Parathyroid adenoma (tissue), 2 donors: ENCODE measurements around the gene EPHA5.
"Not testable (repeated sequence)": the region's sequence is repeated elsewhere in the genome, so short reads cannot be mapped to it uniquely, and the experiment has no call there.

Experiments used
- H2AFZ ChIP-seq: fragments of 300-600 bp; sonication (generic); one replicate; pipeline ENCODE4 v1.7.0; 2017; ENCODE audit warnings: antibody characterized with exemption, mild to moderate bottlenecking
- H3K27ac ChIP-seq: fragments of 300-600 bp; sonication (generic); one replicate; pipeline ENCODE4 v1.7.0; 2017
- H3K27me3 ChIP-seq: fragments of 300-600 bp; sonication (generic); one replicate; pipeline ENCODE4 v1.7.0; 2017; ENCODE audit warnings: low read length; ENCODE audit not compliant: control insufficient read depth, insufficient read depth
- H3K36me3 ChIP-seq: fragments of 300-600 bp; sonication (generic); one replicate; pipeline ENCODE4 v1.7.0; 2017; ENCODE audit warnings: low read length; ENCODE audit not compliant: control insufficient read depth, insufficient read depth
- H3K4me1 ChIP-seq: fragments of 300-600 bp; sonication (generic); one replicate; pipeline ENCODE4 v1.7.0; 2017; ENCODE audit warnings: control low read depth
- H3K4me2 ChIP-seq: fragments of 300-600 bp; sonication (generic); one replicate; pipeline ENCODE4 v1.7.0; 2017; ENCODE audit warnings: low read length
- H3K4me3 ChIP-seq: fragments of 300-600 bp; sonication (generic); one replicate; pipeline ENCODE4 v1.7.0; 2017; ENCODE audit warnings: low read depth, low read length
- H3K79me2 ChIP-seq: fragments of 300-600 bp; sonication (generic); one replicate; pipeline ENCODE4 v1.7.0; 2017; ENCODE audit warnings: control low read depth
- H3K9ac ChIP-seq: fragments of 300-600 bp; sonication (generic); one replicate; pipeline ENCODE4 v1.7.0; 2017; ENCODE audit warnings: mild to moderate bottlenecking
- H3K9me3 ChIP-seq: fragments of 300-600 bp; sonication (generic); one replicate; pipeline ENCODE4 v1.7.0; 2017; ENCODE audit warnings: low read length; ENCODE audit not compliant: control insufficient read depth
- TF ChIP-seq, protein P1 (sequence below): fragments of 300-600 bp; sonication (generic); IDR thresholded peaks from one replicate; pipeline ENCODE4 v1.7.0; 2017; ENCODE audit warnings: antibody characterized with exemption, mild to moderate bottlenecking
- donor health status: primary hyperparathyroidism.

The EPHA5 gene

DNA sequence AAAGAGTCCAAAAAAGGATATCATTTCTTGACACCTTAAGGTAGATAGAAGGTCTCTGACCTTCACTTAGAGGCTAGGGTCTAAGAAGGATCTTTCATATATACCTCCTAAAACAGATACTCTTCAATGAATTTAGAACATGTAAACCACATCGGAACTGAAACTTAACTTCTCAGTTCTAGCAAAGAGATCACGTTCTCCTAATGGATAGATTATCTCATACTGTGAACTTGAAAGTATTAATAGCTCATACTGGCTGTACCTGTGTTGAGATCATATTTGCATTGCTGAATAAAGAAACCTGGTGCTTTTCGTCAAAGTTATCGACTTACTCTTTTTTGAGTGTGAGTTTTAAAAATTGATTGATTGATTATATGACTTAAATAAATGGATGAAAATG is 353.8 kb downstream of the EPHA5 start:
- Histone ChIP-seq H3K4me3 (no peak overlapping the region), H3K27me3 (no peaks in the 10 kb centered on the region), H3K79me2 (no peaks in the 10 kb centered on the region), H3K9me3 (no peaks in the 10 kb centered on the region), H3K4me2 (no peak overlapping the region), H2AFZ (no peak overlapping the region), H3K27ac (no peak overlapping the region), H3K36me3 (no peaks in the 10 kb centered on the region), H3K9ac (no peak overlapping the region), H3K4me1 (no peaks in the 10 kb centered on the region)
- TF ChIP-seq, protein P1, sequence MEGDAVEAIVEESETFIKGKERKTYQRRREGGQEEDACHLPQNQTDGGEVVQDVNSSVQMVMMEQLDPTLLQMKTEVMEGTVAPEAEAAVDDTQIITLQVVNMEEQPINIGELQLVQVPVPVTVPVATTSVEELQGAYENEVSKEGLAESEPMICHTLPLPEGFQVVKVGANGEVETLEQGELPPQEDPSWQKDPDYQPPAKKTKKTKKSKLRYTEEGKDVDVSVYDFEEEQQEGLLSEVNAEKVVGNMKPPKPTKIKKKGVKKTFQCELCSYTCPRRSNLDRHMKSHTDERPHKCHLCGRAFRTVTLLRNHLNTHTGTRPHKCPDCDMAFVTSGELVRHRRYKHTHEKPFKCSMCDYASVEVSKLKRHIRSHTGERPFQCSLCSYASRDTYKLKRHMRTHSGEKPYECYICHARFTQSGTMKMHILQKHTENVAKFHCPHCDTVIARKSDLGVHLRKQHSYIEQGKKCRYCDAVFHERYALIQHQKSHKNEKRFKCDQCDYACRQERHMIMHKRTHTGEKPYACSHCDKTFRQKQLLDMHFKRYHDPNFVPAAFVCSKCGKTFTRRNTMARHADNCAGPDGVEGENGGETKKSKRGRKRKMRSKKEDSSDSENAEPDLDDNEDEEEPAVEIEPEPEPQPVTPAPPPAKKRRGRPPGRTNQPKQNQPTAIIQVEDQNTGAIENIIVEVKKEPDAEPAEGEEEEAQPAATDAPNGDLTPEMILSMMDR: no peak

DNA sequence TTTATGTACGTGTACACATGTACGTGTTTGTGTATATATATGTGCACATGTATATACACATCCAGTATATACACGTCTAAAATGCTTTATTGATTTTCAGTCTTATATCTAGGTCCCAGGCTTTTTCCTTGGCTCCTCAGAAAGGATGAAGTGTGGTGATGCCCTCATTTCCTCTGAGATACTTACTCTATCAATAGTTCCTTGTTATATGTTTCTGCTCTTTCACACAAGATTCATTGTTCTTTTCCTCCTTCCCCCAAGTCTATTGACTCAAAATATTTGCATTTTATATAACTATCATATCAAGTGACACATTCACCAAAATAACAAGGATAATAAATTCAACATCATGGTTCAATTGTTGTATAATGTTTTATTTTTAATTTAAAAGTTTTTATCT is 359.2 kb downstream of the EPHA5 start:
- Histone ChIP-seq H3K27ac (no peak overlapping the region), H3K27me3 (no peaks in the 10 kb centered on the region), H3K9me3 (no peaks in the 10 kb centered on the region), H2AFZ (no peak overlapping the region), H3K9ac (no peak overlapping the region), H3K4me1 (no peaks in the 10 kb centered on the region), H3K79me2 (no peaks in the 10 kb centered on the region), H3K4me3 (no peak overlapping the region), H3K36me3 (no peaks in the 10 kb centered on the region), H3K4me2 (no peak overlapping the region)
- TF ChIP-seq, protein P1: no peak

- Histone ChIP-seq H3K9ac (no peak overlapping the region), H3K4me1 (no peaks in the 10 kb centered on the region), H3K9me3 (no peaks in the 10 kb centered on the region), H3K4me2 (no peak overlapping the region), H2AFZ (no peak overlapping the region), H3K4me3 (no peak overlapping the region), H3K36me3 (no peaks in the 10 kb centered on the region), H3K27me3 (no peaks in the 10 kb centered on the region), H3K27ac (no peak overlapping the region), H3K79me2 (no peaks in the 10 kb centered on the region)
- TF ChIP-seq, protein P1: no peak
Measured at GRCh38 chr4:65310586-65310985, 359.7 kb downstream of the EPHA5 start.

- H3K79me2 ChIP-seq, H3K36me3 ChIP-seq, H3K4me2 ChIP-seq: not testable (repeated sequence)
Measured at GRCh38 chr4:65308626-65309025, 361.7 kb downstream of the EPHA5 start.

DNA sequence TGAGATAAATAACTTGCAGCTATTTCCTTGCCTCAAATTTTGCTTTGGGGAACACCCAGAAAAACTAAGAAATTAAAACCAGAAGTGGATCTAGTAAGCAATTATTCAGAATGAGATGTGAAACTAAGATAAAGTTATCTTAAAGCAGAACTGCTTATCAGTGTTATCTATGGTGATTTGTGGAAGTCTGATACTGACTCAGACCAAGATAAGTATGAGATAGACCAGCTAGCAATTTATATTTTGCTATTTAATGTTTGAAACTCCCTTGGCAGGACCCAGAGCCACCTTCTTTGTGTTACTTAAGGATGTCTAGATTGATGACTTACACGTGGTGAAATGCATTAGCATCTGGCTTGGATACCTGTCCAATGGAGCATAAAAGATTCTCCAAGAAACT is 368.1 kb downstream of the EPHA5 start:
- Histone ChIP-seq H3K9me3 (no peaks in the 10 kb centered on the region), H3K4me3 (no peak overlapping the region), H3K27ac (no peak overlapping the region), H2AFZ (no peak overlapping the region), H3K79me2 (no peaks in the 10 kb centered on the region), H3K36me3 (no peaks in the 10 kb centered on the region), H3K27me3 (no peaks in the 10 kb centered on the region), H3K4me2 (no peak overlapping the region), H3K4me1 (no peaks in the 10 kb centered on the region), H3K9ac (no peak overlapping the region)
- TF ChIP-seq, protein P1: no peak

More at GRCh38 chr4:65308626-65309025, 361.7 kb downstream of the EPHA5 start:
- H3K27me3 ChIP-seq, H3K9me3 ChIP-seq, H3K9ac ChIP-seq, H3K4me3 ChIP-seq, H3K27ac ChIP-seq, H2AFZ ChIP-seq, H3K4me1 ChIP-seq: not testable (repeated sequence)
